ENCODE data around the gene CIC.
"Not testable (repeated sequence)": the region's sequence is repeated elsewhere in the genome, so short reads cannot be mapped to it uniquely, and the experiment has no call there.

Gene CIC

DNA sequence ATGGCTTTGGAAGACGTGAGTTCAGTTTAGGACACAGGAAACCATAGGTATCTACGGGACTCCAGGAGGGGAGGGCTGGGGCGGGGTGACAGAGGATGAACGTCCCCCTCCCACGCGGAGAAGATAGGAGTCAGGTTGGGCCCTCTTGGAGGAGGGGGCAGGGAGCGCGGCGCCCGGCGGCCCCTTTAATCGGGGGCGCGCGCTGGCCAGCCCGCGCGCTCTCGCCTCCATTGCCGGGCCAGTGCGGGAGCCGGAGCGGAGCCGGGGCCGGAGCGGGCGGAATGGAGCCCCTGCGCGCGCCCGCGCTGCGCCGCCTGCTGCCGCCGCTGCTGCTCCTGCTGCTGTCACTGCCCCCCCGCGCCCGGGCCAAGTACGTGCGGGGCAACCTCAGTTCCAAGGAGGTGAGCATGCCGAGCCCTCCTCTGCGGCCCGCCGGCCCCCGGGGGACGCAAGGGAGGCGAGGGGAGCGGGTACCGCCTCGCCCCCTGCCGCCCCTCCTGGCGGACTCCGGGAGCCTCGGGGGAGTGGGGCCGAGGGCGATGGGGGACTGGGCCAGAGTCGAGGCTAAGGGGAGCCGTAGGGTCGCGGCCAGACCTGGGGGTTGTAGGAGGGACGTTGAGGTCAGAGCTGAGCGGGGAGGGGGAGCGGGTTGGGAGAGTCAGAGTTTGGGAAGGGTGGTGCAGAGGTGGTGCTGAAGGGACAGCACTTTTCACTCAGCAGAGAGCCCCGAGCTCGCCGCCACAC, 44.2 kb downstream of the CIC start, which contains the start of gene TMEM145:
TMEM145 (plus strand) TSS at position 214 of the 744 bp plus-strand sequence; CDS start at position 282, 68 bp downstream.
- DNase-seq (ENCODE audit: low spot score): peak; percentile 16

- DNase-seq (ENCODE audit: low spot score): no peak
These were observed 45.0 kb downstream of the CIC start for GRCh38 chr19:42313840-42314755.

DNA sequence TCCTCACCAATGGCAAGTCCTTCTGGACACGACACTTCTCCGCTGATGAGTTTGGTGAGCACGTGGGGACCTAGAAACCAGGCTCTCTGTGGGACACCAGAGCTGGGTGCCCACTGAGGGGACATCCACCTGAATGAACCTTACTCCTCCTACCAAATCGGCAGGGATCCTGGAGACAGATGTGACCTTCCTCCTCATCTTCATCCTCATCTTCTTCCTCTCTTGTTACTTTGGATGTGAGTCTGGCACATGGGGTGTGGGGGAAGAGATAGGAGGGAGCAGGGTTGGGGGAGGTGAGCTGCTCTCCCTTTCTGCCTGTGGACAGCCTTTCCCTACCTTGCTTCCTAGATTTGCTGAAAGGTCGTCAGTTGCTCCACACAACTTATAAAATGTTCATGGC, 46.0 kb downstream of the CIC start:
- DNase-seq (ENCODE audit: low spot score): no peak

DNA sequence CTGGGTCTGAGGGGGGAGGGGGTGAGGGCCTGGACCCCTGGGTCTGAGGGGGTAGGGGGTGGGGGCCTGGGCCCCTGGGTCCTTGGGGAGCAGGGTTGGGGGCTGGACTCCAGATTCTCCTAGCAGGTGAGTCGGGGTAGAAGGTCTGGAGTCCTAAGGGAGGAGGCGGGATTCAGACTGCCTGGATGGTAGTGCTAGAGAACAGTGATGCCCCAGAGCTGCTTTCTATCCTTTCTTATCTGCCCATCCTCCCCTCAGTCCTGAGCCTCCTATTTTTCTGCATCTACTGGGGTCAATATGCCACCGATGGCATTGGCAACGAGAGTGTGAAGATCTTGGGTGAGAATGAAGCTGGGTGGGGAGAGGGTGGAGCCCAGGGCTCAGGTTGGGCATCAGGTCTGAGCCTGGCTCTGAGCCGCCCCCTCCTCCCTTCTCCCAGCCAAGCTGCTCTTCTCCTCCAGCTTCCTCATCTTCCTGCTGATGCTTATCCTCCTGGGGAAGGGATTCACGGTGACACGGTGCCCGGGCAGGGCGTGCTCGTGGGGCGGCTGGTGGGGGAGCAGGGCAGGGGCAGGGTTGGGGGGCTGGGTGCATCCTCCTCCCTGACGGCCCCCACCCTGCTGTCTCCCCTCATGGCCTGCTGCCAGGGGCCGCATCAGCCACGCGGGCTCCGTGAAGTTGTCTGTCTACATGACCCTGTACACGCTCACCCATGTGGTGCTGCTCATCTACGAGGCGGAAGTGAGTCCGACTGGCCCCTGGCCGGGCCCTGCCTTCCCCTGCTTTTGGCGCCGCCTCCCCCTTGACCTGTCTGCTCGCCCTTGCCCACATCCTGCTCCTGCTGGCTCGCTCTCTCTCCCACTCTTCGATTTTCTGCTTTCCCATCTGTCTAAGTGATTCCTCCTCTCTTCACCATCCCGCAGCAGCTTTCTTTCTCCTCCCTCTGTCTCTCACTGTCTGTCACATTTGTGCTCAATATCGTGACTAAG, 47.5 kb downstream of the CIC start:
- DNase-seq (ENCODE audit: low spot score): no peak

GRCh38 chr19:42317535-42317934, 48.5 kb downstream of the CIC start:
- no peak for DNase-seq (ENCODE audit: low spot score)

- DNase-seq (ENCODE audit: low spot score): no peak
These were observed 53.3 kb downstream of the CIC start for GRCh38 chr19:42322305-42322704.

DNA sequence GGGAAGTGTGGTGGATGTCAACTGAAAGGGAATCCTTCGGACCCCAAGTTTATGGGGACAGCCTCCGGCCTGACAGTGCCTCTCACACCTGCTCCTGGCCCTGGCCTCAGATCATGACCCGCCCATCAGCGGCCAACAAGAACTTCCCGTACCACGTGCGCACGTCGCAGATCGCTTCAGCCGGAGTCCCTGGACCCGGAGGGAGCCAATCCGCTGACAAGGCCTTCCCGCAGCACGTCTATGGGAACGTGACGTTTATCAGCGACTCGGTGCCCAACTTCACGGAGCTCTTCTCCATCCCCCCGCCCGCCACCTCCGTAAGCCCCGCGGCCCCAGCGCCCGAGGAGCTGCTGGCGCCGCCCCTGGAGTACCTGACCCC, 54.4 kb downstream of the CIC start:
- DNase-seq (ENCODE audit: low spot score): no peak

- DNase-seq (ENCODE audit: low spot score): no peak
These were observed 55.0 kb downstream of the CIC start for GRCh38 chr19:42323852-42324654.

DNA sequence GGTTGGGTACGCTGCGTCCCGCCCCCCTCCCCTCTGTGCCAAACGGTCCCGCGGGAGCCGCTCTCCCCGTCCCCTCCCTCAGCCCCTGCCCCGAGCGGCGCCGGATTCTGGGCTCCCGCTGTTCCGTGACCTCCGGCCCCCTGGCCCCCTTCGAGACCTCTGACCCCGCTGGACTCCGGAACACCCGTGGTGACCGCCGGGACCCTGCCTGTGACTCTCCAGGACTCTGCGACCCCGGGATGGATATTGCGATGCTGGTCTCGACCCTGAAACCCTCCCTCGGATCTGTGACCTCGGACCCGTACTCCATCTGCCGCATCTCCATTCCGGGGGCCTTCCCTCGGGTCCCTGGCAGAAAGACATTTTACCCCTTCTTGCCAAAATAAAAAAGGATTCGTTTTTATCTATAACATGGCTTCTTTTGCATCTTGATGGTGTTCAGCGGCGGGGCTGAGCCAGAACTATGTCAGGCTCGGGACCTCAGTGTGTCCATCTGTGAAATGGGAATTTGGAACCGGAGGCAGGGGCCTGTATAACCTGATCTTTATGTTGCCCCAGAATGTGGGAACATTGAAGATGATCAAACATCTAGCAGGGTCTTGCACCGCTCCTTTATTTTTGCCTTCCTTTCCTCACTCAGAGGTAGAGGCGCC, 55.7 kb downstream of the CIC start:
- DNase-seq (ENCODE audit: low spot score): no peak

DNA sequence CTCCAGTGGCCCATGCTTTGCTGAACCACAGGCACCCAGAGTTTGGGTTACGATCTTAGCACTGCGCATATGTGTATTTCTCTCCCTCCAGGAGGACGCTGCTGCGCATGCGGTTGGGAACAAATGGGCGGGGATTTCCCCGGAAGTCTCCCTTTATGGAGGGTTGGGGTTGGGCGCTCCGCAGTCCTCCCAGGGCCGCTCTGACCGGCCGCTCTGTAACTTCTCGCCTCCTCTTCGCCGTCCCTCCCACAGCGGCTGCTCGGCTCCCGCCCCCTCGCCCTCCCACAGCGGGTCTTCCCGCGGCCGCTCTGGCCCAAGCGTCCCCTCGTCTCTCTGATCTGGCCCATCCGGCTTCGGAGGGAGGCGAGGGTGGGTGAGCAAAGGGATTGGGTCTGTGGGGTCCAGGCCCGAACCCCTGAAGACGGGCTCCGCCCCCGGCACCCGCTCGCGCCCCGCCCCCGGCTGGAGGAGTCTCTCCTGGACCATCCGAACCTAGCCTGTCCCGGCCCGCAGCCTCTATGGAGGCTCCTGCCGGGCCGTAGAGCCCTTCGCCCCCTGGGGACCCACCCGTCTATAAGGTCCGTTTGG, 56.4 kb downstream of the CIC start, which contains the start of gene MEGF8:
MEGF8 (plus strand) TSS at position 328 of the 588 bp plus-strand sequence. CDS start 609 bp downstream, outside the sequence.
- peak; percentile 99 for DNase-seq (ENCODE audit: low spot score)

DNA sequence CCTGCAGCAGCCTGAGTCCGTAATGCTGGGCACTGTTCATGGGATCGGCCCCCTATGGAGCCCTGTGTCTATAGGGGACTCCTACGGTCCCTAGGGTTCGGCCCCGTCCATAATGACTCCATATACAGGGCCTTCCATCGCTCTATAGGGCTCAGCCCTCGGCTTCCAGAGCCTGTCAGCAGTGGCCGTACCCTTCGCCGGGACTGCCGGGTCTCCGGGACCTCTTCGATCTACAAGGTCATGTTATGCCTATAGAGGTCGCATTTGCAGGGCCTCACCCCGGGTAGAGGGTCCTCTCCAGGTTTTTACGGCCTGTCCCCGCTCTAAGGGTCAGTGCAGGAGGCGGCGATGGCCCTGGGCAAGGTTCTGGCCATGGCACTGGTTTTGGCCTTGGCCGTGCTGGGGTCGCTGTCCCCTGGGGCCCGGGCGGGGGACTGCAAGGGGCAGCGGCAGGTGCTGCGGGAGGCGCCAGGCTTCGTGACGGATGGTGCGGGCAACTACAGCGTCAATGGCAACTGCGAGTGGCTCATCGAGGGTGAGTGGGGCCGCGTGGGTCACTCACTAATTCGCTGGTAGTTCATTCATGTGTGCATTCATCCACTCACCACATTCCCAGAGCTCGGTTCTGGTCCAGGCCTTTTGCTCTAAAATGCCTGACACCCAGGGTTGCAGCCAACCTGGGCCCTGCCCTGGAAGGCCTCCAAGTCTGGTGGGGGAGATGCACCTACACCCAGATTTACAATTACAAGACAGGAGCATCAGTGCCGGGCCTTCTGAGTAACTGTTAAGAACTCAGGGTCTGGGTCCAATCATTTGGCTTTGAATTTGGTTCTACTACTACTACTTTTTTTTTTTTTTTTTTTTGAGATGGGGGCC, 57.1 kb downstream of the CIC start:
- DNase-seq (ENCODE audit: low spot score): no peak

DNA sequence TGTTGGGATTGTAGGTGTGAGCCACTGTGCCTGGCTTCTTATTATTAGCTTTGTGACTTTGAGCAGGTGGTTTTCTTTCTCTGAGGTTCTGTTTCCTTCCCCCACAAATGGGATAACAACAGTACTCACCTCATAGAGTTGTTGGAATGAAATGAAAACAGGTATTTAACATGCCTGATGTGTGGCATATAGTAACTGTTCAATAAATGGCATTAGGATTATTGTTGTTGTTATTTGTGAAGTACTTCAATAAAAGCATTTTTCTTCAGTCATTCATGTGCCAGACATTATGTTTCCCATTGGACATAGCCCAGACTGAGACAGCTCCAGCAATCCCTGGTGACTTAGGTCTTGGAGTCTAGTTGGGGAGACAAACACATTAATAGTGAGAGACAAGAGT, 57.9 kb downstream of the CIC start:
- no peak for DNase-seq (ENCODE audit: low spot score)

DNA sequence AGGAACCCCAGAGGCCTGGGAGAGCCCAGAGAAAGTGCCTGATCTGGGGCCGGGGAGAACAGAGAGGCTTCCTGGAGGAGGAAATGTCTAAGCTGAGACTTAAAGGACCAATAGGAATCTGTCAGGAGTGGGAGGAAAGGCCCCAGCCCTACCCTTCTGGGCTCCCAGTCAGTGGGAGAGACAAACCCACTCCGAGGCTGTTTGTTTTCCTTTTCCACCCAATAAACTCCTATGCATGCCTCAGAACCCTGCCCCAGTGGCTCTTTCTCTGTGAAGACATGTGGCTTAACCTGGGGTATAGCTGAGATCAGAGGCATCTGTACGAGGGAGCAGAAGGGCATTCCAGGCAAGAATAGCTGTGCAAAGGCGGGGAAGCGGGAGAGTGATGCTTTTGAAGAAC, 58.3 kb downstream of the CIC start:
- DNase-seq (ENCODE audit: low spot score): no peak

DNA sequence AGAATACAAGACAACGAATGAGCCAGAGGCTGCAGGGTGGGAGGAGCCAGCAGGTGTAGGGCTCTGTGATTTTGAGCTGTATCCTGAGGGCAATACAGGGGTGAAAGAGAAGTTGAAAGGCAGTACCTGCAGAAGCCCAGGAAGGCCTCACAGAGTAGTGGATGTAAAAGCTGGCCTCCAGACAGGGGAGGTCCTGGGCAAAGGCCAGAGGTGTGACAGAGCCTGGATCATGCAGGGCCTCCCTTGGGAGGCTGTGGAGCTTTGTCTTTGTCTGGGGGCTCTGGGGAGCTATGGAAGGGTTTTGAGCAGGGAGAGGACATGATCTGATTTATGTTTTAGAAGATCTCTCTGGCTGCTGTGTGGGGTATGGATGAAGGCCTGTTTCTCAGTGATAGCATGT, 59.1 kb downstream of the CIC start:
- no peak for DNase-seq (ENCODE audit: low spot score)

GRCh38 chr19:42328854-42329253, 59.8 kb downstream of the CIC start:
- DNase-seq (ENCODE audit: low spot score): no peak

DNA sequence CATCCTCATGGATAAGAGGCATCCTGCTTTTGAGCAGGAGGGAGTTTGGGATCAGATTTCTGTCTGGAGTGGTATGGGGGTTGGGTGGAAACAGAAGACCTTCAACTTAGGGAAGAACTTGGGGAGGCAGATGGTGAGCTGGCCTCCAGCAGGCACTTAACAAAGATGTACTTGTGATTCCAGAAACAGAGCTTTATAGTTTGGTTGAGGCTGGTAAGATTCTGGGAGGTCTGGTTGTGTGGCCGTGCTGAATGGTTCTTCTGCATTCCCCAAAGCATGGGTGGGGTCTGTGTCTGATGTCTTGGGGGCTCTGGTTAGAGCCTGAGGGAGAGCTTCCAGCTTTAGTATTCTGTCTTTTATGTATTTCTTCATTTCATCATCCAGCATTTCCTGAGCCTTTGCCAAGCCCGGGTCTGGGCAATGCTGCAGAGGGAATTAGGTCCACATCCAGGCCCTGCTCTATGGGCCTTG, 61.2 kb downstream of the CIC start:
- no peak for DNase-seq (ENCODE audit: low spot score)

- not testable (repeated sequence) for DNase-seq (ENCODE audit: low spot score)
These were observed 62.3 kb downstream of the CIC start for GRCh38 chr19:42331333-42331732.

DNA sequence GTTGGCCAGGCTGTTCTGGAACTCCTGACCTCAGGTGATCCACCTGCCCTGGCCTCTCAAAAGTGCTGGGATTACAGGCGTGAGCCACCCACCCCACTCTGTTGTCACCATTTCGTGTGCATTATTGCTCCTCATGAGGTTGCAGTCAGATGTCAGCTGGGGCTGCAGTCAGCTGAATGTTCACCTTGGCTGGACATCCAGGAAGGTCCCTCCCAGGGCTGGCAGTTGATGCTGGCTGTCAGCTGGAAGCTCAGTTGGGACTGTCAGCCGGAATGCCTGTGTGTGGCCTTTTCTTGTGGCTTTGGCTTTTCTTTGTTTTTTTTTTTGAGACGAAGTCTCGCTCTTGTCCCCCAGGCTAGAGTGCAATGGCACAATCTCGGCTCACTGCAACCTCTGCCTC, 63.0 kb downstream of the CIC start:
- DNase-seq (ENCODE audit: low spot score): no peak

GRCh38 chr19:42333018-42333417, 64.0 kb downstream of the CIC start:
- DNase-seq (ENCODE audit: low spot score): no peak

Data from activated CD4-positive, alpha-beta T cell treated with anti-CD3 and anti-CD28 coated beads, Interleukin-2, Interleukin-4, amounts not matched to agents 100 ng/mL and 50 ng/mL, durations not matched to agents 16 hours and 8 hours (primary cell).